C4-2B (cell line): ENCODE measurements around the gene HMX3.

Source experiments
- H3K27ac ChIP-seq: fragments of 450-650 bp; 2 replicates; pipeline ENCODE4 v1.5.1; 2017
- CTCF ChIP-seq: fragments of 450-650 bp; conservative IDR thresholded peaks from 2 replicates; pipeline ENCODE4 v1.5.1; 2017; ENCODE audit warnings: mild to moderate bottlenecking
- ZFX ChIP-seq: fragments of 450-650 bp; IDR thresholded peaks from 2 replicates; pipeline ENCODE4 v1.6.1; 2017

The HMX3 gene

GRCh38 chr10:123154711-123155505, 19.1 kb downstream of the HMX3 start:
- TF ChIP-seq CTCF (no peak), ZFX (no peak)

GRCh38 chr10:123156078-123156477, 20.3 kb downstream of the HMX3 start:
- no peak overlapping the region for H3K27ac ChIP-seq

More at GRCh38 chr10:123154711-123155505, 19.1 kb downstream of the HMX3 start:
- H3K27ac ChIP-seq, result peak overlapping the region; percentile 98

GRCh38 chr10:123157210-123157609, 21.4 kb downstream of the HMX3 start:
- no peak for TF ChIP-seq ZFX
- no peak for TF ChIP-seq CTCF

More at GRCh38 chr10:123156078-123156477, 20.3 kb downstream of the HMX3 start:
- TF ChIP-seq CTCF (no peak), ZFX (no peak)

GRCh38 chr10:123158682-123159081, 22.9 kb downstream of the HMX3 start:
- H3K27ac ChIP-seq, result no peak overlapping the region
- TF ChIP-seq ZFX, result no peak
- TF ChIP-seq CTCF, result no peak

More at GRCh38 chr10:123157210-123157609, 21.4 kb downstream of the HMX3 start:
- H3K27ac ChIP-seq, result no peak overlapping the region

GRCh38 chr10:123160311-123160980, 24.7 kb downstream of the HMX3 start:
- TF ChIP-seq ZFX (no peak), CTCF (no peak)
- no peak overlapping the region for H3K27ac ChIP-seq

GRCh38 chr10:123164319-123164718, 28.5 kb downstream of the HMX3 start:
- TF ChIP-seq ZFX (no peak), CTCF (no peak)
- H3K27ac ChIP-seq, result no peak overlapping the region

- no peak for TF ChIP-seq ZFX
- TF ChIP-seq CTCF, result no peak
- no peak overlapping the region for H3K27ac ChIP-seq
Measured at GRCh38 chr10:123165445-123166072, 29.8 kb downstream of the HMX3 start.
